ENCODE measurements around the gene ACTR3.
"Not testable (repeated sequence)": the region's sequence is repeated elsewhere in the genome, so short reads cannot be mapped to it uniquely, and the experiment has no call there.

The ACTR3 gene

DNA sequence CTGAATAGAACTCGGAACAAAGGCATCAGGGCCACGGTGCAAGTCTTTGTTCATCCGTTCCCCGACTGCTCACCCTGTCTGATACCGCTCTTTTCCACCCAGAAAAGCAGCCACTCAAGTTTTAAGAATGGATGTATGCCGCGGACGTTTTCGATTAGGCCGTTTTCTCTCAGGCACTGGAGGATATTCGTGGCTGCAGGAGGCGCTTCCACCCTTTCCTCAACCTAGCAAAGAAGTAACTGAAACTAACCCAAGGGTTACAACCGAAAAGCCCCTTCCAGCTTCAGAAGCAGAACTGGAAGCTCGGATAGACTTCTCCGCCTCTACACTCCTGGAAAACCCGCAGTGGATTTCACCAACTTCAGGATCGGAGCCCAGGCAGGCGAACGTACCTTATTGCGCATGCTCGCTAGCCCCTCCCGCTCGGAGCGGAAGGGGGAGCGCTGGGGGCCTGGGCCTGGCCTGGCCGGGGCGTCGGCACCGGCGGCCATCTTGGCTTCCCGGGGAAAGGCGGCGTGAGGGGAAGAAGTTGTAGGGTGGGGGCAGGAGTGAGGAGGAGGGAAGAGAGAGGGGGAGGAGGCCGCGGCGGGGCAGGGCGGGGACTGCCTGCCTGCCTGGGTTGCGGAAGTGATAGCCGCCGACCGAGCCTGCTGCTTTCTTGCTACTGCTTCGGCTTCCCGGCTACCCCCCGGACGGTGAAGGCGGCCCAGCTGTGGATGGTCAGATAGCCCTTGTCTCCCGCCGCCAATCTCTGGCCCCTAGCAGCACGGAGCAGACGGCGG is at the start of gene ACTR3:
TSS of gene ACTR3 (plus strand) at position 619 of the 782 bp plus-strand sequence. CDS start 191 bp downstream, outside the sequence.
- peak; percentile 99 for DNase-seq

- no peak for DNase-seq
Observed at GRCh38 chr2:113840518-113840917, 49.4 kb upstream of the ACTR3 start.

GRCh38 chr2:113842919-113843736 is 46.8 kb upstream of the ACTR3 start:
- DNase-seq = no peak

DNA sequence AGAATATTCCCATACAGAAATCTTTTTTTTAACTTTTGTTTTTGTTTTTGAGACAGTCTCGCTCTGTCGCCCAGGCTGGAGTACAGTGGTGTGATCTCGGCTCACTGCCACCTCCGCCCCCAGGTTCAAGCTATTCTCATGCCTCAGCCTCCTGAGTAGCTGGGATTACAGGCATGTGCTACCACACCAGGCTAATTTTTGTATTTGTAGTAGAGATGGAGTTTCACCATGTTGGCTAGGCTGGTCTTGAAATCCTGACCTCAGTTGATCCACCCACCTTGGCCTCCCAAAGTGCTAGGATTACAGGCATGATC is 46.2 kb upstream of the ACTR3 start:
- not testable (repeated sequence) for DNase-seq

DNA sequence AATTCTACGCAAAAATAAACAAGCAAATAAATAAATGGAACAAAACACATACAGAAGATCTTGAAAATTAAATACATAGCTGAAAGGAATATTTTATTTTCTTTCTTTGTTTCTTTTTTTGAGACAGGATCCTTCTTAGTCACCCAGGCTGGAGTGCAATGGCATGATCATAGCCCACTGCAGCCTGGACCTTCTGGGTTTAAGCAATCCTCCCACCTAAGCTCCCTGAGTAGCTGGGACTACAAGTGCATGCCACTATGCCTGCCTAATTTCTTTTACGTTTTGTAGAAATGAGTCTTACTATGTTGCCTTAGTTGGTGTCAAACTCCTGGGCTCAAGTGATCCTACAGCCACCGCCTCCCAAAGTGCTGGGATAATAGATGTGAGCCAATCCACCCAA is 44.6 kb upstream of the ACTR3 start:
- DNase-seq = no peak

GRCh38 chr2:113845796-113846195 is 44.1 kb upstream of the ACTR3 start:
- not testable (repeated sequence) for DNase-seq

DNA sequence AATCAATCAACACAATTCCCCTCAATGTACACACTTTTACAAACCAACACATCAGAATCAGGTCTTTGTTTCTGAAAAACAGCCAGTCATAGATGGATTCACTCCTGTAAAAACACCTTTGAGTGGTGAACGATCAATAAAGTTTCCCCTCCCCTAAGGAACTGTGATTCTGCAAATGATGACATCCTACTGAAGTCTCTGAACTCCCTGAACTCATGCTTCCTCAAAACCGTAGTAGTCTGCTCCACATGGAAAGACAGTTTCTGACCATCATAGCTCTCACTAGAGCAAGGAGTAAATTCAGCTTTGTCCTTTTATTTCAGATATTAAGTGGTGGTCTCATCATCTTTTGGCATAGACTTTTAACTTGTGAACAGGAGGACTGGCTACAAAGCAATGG is 43.5 kb upstream of the ACTR3 start:
- DNase-seq = no peak

DNA sequence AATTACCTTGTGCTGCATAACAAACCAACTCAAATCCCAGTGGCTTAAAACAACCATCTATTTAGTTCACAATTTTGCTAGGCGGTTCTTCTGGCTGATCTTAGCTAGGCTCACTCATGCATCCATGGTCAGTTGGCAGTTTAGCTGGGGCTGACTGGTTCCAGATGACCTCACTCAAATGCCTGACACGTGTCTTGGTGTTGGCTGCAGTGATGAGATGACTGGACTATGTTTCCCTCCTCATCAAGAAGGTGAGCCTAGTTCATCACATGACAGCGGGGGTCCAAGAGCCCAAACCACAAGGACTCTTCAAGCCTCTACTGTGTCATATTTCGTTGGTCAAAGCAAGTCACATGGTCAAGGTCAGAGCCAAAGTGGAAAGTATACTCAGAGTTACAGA is 42.7 kb upstream of the ACTR3 start:
- DNase-seq = no peak

DNA sequence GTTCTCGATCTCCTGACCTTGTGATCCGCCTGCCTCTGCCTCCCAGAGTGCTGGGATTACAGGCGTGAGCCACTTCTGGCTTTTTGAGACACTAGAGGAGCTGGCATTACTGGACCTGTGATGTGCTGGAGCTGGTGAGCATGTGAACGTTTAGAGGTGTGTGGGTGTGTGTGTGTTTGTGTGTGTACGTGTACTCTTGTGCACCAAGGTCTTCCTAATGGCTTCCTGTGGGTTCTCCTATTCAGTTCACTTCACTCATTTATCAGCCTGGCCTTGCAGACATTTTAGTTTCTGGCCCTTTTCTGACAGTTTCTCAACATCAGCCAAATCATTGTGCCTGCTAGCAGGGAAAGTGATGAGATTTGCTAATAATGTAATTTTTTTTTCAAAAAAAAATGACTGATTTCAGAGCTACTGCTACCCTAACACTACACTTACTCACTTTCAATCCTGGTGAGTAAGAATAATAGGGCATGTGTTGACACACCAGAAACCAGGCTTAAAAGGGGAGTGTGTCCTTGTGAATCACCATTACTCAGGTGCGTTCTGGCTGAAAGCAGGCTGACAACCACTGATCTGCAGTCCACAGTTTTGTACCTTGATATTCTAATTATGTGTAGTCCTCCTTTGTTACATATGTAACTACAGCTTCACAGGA is 41.0 kb upstream of the ACTR3 start:
- DNase-seq = no peak

GRCh38 chr2:113850687-113851086 is 39.2 kb upstream of the ACTR3 start:
- no peak for DNase-seq

DNA sequence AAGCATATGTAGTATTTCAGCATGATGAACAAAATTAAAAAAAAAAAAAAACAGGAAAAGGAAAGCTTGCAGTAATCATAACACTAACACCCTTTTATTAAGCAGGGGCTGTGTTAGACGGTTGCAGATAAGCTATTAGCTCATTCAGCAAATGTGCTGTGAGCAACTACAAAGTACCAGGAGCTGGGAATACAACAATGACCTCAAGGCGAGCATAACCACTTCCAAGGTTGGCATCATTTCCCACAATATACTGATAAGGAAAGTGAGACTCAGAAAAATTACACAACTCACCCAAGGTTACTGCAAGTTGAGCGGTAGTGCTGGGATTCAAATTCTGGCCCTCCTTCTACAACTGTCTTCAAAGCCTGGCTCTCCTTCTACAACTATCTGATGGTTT is 38.2 kb upstream of the ACTR3 start:
- DNase-seq = no peak

DNA sequence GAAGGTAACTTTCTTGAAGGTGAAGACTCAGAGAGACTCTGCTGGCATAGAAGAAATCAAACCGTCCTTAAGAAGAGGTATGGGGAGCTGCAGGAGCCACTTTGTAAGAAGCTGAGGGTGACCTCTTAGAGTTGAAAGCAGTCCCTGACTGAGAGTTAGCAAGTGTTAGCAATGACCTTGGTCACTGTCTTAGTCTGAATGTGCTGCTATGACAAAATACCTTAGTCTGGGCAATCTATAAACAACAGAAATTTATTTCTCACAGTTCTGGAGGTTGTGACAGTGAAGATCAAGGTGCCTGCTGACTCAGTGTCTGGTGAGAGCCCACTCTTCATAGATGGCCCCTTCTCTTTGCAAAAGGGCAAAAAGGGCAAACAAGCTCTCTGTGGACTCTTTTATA is 35.7 kb upstream of the ACTR3 start:
- DNase-seq = no peak

DNA sequence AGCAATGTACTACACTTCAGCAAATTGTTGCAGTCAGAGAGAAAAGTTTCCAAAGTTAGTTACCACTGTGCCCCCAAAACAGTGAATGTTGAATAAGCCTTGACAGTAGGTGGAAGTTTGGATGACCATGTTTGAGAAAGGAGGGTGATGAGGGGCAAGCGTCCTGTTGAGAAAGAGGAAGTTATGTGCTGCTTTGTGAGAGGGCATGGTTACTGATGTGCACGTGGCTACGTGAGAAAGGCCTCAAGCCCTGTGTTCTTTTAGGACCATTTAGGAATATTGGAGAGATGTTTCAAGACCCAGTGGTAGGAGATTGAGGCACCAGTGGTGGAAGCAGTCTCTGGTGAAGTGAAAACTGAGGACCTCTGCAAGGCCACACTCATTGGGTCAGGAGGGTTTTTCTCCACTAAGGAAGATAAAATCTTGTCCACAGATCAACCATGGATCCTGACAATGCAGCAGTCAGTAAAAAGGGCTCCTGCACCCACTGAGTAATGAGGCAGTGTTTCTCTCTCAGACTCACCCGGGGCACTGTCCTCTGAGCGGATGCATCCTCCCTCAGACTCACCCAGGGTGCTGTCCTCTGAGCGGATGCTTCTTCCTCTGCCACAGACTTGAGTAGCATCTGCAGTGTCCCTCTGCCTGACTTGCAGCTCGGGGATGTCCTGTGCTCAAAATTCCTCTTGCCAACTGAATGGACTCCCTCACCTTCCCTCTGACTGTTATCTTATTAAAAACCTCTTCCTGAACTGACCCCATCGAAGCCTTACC is 34.7 kb upstream of the ACTR3 start:
- DNase-seq = no peak

DNA sequence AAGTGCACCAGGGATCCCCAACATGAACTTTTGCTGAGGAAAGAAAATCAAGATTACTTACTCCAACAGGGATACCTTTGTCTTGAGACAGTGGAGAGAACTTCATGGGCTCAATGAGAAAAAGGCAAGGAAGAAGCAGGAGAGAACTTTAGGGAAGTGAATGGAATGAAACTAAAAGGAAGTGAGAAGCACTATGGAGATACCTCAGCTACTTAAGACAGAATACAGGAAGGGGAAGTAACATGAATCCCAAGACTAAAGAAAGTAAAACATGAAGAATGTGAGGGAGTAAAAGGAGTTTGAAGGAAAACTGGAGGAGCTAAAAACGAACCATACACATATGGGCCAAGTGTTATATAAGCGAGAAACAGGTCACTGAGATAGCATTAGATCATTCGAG is 32.4 kb upstream of the ACTR3 start:
- DNase-seq = no peak

- DNase-seq = no peak
Observed at GRCh38 chr2:113858764-113859163, 31.1 kb upstream of the ACTR3 start.

GRCh38 chr2:113861740-113862139 is 28.1 kb upstream of the ACTR3 start:
- DNase-seq = no peak

DNA sequence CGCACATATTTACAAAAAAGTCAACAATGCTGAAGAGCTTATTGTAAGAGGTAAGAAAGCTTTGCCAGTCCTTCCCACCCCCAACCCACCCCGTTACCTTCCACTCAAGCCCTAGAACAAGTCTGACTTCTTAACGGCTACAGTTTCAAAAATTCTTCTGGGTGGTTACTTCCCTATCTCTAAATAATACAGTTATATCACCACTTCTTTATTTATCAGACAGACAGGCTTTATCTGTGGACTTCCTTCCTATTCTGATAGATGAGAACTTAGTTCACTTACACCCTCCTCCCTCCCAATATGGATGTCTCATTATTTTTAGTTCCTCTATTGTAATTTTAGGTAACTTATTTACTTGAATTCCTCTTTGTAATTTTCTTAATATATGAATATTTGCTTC is 26.7 kb upstream of the ACTR3 start:
- DNase-seq = no peak

- DNase-seq = no peak
Observed at GRCh38 chr2:113867571-113867970, 22.3 kb upstream of the ACTR3 start.

- DNase-seq = no peak
Observed at GRCh38 chr2:113869253-113869652, 20.6 kb upstream of the ACTR3 start.

- no peak for DNase-seq
Observed at GRCh38 chr2:113872201-113872600, 17.7 kb upstream of the ACTR3 start.

- DNase-seq = no peak
Observed at GRCh38 chr2:113873867-113874266, 16.0 kb upstream of the ACTR3 start.

GRCh38 chr2:113875135-113875534 is 14.8 kb upstream of the ACTR3 start:
- no peak for DNase-seq

Measured in CD4-positive, alpha-beta T cell treated with Interferon alpha-2 for 1 hour (primary cell).